GM18499 (cell line): ENCODE data around the gene DOC2A.

ENCODE experiments used
- ATAC-seq: cut with Tn5 transposase; IDR thresholded peaks from one replicate; pipeline ENCODE4 v1.9.1; 2021; ENCODE audit warnings: moderate number of reproducible peaks; ENCODE audit not compliant: insufficient read depth, unreplicated experiment

The DOC2A gene

DNA sequence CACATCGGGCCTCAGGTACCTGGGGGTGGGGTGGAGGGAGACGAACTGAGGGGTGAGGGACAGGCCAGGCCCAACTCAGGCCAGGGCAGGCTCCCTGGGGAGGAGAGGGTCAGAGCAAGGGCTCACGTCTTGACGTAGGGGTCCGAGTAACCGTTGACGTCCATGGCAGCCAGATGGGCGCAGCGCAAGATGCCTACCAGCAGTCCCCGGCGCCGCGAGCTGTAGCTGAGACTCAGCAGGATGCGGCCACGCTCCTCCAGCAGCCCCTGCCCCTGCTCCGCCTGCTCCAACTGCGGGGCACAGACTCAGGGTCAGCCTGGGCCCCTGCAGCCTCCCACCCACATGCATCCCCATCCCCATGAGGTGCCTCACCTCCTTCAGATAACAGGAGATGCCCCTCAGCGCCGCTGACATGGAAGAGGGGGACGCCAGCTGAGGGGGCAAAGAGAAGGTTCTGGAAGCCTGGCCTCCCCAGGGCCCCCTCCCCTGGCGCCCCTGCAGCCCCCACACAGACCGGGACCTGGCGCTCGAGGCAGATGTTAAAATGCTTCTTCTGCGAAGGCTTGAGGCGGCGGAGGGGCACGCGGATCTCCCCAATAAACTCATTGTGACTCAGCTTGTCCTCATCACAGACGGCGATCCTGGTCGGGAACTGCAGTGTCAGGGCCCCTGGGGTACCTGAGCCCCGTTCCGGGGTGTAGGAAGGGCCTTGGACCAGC is 4.0 kb downstream of the DOC2A start:
- ATAC-seq = no peak

DNA sequence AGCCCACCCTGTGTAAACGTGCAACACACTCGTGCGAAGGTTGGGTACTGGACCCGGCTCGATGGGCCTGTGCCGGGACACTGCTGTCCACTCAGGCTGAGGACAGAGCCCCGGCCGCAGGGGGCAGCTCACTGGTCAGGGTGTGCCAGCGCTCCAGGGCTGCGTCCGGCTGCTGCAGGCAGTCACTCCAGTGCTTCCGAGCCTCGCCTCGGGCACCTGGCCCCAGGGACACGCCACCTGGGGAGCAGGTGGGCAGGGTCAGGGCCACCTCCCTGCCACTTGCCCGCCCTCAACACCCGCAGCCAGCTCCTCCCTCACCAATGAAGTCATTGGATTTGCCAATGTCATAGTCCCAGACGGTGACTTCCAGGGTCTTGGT is 4.7 kb downstream of the DOC2A start:
- ATAC-seq = no peak

DNA sequence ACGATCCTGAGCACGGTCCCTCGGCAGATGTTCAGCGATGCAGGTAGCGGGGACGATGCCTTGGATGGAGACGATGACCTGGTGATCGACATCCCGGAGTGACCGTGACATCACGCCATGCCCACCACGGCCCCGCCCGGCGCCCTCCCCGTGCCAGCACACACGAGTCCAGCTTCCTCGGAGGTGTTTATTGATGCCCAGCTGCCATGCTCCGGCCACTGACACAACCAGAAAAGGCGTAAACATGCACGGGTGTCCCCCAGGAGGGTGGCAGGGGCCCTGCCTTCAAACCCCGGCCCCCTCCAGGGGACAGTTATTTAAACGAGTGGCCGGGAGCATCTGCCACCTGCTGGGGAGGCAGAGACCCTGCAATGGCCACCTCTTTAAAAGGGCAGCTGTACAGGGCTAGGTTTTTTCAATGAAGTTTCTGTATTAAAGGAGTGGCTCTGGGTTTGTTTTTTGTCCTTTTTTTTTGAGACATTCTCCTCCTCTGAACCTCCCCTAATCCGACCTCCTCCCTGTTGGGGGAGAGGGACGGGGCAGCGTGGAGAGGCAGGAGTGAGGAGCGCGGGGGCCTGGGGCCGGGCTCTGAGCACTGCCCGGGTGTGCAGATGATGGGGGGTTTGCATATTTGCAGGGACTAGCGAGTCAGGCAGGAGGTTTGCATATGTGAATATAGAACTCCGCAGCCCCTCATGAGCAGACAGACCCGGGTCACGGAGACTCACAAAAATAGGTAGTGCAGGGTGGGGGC is 5.3 kb downstream of the DOC2A start:
- no peak for ATAC-seq

DNA sequence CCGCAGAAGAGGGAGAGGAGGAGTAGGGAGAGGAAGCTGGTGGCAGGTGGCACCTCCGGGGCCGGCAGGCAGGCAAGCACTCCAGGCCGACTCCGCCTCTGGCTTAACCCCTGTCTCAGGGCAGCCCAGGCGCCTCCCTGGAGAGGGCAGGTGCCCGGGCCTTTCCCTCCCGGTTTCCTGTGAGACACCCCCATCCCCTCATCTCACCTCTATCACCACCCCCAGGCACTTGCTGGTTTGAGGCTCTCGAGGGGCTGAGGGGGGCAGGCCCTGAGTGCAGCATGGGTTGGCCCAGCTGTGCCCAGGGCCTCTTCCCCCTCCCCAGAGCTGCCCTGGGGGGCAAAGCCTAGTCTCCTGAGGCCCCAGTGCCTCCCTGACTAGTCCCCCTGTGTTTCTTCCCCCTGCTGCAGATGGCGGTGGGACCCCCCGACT is 6.0 kb downstream of the DOC2A start:
- ATAC-seq = no peak

DNA sequence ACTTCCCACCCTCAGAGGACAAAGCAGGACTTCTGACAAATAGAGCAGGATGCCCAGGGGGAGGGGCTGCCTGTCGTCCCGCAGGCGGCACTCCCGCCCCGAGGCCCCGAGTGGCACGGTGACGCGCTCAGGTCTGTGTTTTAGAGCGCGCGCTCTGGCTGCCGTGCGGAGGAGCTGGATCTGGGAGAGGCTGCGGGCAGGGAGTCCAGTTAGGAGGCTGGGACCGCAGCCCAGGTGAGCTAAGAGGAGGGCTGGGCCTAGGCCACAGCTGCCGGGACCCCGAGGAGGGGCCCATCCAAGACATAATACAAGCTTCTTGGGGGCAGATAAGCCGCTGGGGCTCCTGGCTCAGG is 6.4 kb downstream of the DOC2A start:
- no peak for ATAC-seq

DNA sequence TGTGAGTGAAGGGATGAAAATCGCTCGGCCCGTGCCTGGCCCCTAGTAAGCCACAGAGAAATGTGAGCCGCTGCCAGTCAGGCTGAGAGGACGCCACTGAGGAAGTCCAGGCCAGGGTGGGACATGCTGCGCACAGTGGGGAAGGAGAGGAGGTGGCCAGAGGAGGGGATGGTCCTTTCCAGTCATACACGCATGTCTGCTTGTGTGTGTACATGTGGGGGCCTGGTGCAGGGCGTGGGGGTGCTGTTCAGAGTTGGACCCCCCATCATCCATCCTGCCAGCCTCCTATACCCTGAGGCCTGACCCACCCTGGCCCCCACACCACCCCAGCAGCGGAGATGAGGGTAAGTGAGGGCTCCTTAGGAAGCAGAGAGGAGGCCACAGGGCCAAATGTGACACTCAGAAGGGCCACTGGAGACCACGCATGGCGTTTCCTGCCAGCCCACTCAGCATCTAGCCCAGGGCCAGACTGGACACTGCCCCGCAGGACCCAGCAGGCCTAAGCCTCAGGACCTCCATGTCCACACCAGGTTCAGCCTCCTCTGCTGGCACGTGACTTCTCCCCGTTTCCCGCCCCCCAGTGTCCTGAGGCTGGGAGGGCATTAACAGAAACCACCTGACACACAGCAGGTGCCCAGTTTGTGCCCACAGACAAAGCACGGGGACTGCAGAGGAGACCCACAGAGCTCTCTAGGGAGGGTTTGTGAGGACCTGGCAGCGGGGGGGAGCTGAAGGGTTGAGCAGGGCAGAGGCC is 7.0 kb downstream of the DOC2A start:
- no peak for ATAC-seq

DNA sequence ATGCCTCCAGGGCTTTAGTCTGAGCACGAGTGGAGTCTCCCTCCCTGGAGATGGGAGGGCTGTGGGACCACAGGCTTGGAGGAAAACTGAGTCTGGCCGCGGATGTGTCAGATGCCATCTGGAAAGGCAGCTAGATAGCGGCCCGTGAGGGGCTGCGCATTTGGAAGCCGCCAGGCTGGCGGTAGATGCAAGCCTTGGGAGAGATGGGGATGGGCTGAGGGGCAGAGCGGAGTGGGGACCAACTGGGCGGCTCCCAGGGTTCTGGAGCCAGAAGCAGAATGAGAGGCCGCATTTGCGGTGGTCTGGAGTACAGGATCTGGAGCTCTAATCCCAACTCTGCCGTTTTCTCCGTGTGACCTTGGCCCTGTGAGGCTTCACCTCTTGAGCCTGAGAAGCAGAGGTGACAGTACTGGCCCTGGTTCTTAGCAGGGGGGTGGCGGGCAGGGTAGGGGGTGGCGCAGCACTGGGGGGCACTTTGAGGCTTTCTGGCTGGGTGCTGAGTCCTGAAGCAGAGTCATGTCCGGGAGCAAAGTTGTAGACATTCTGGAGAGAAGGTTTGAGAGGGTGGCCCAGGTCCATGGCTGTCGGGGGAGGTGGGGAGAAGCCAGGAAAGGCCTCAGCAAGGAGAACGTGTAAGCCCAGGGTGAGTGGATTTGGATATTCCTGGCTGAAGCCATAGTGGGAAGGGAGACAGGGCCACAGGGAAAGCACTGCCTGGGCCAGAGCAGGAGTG is 8.0 kb downstream of the DOC2A start:
- no peak for ATAC-seq

DNA sequence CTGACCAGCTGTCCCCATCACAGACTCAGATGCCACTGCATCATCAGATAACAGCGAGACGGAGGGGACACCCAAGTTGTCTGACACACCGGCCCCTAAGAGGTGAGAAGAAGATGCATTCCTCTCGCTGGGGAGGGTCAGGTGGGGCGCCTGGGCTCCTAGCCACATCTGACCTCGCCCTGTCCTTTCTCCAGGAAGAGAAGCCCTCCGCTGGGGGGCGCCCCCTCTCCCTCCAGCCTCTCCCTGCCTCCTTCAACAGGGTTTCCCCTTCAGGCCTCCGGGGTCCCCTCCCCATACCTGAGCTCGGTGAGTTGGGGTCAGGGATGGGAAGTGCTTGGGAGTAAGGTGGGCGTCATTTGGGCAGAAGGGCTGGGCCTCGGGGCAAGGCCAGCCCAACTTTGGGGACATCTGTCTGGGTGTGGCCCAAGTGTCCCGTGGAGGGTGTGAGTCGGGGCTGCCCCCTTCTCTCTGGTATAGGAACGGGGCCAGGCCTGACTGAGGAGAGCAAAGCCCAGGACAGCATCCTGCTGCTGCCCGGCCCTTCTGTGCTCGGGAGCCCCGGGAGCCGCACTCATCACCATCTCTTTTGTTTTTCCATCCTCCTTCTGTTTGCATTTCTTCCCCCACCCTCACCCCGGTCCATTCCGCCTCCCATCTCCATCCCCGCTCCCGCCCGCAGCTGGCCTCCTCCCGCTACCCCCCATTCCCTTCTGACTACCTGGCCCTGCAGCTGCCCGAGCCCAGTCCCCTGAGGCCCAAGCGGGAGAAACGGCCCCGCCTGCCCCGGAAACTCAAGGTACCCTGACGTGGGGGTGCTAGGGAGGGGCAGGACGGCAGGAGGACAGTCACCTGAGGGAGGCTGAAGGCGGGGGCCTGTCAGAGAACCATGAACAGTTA is 9.8 kb downstream of the DOC2A start:
- ATAC-seq = no peak

DNA sequence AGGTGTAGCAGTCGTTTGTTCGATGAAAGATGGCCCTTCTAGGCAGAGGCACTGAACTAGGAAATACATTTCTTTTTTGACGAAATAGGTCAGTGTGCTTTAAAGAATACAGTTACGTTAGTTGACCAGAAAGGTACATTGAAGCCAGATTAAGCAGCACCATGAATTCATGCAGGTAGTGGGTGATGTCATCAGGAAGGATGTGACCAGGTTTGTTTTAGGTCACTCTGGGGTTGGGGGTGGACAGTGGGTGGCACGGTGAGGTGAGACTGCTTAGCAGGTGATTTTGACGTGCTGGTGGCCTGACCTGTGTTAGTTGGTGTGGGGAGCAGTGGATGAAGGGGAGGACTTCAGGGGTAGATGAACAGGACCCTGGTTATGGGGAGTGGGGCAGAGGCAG is 11.2 kb downstream of the DOC2A start:
- no peak for ATAC-seq

DNA sequence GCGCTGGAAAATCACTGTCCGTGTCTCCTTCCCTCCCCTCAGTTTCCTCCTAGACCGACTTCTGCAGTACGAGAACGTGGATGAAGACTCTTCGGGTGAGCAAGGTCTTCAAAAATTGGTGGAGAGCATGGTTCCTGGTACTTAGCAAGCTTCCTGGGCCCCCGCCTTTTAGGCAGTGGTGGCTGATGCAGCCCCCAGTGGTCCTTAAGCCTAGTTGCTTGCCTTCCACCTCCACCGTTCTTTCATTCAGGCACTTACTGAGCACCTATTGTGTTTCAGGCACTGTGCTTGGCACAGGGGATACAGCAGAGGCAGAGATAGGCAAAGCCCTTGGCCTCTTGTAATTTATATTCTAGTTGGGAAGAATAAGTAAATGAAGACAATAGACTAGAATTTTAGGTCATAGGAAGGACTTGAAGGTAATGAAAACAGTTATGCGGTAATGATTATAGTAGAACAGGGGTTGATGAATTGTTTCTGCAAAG is 14.0 kb downstream of the DOC2A start:
- no peak for ATAC-seq

DNA sequence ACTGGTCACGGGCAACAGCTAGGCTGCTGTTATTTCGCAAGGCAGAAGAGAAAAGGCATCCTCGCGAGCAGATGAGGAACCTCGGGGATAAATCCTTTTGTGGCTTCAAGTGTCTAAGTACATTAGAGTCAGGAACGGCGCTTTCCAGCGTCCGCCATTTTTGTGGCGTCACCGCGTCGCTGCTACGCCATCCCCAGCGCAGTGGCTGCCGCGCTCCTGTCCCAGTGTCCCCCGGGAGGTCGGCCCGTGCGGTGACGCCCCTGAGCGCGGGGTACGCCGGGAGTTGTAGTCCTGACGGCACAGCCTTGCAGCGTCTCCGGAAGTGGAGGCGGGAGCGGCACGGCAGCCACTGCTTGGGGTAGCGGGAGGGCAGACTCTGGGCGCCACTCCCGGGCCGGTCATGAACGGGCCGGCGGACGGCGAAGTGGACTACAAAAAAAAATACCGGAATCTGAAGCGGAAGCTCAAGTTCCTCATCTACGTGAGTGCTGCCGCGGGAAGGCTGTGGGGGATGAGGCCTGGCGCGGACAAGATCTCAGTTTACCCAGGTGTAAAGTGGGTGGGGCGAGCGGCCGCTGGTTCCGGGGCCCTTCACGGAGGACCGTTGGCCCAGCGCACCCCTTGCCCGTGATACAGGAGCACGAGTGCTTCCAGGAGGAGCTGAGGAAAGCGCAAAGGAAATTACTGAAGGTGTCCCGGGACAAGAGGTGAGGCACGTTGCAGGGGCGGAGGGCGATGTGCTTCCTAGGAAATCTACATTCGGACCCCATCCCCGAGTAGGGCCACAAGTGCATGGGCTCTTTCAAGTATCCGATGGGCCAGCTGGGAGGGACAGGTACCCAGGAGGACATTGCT is 14.7 kb downstream of the DOC2A start, which contains the start of gene INO80E:
Gene INO80E, plus strand, starts transcription at position 331 of the 855 bp plus-strand sequence. Its CDS starts 70 bp downstream, at position 401.
- peak; percentile 61 for ATAC-seq

DNA sequence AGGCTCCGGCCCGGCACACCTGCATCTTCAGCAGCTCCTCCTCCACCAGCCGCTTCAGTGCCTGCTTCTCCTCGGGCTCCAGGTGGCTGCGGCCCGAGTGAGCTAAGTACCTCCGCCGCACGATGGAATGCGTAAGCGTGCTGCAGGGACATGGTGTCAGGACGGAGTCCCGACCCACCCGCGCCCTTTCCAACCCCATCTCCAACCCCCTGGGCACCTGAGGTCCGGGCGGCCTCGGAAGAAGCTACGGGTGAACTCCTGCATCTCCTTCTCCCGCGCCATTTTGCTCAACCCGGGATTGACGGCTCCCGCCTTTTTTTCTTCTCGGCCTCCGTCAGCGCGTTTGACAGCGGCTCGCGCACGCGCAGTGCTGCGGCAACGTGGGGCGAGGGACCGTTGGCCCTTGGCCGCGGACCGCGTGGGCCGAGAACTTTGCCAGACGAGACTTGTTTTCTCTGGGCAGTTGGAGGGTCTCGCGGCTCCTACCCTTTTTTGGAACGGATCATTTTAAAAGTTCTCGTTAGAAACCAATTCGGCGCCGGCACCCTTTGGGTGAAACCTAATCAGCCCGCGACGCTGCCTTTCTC is 15.4 kb downstream of the DOC2A start, which contains the start of gene HIRIP3:
Gene HIRIP3, minus strand, starts transcription at position 294 of the 587 bp plus-strand sequence. Its CDS starts 12 bp downstream, at position 282.
- peak; percentile 25 for ATAC-seq

DNA sequence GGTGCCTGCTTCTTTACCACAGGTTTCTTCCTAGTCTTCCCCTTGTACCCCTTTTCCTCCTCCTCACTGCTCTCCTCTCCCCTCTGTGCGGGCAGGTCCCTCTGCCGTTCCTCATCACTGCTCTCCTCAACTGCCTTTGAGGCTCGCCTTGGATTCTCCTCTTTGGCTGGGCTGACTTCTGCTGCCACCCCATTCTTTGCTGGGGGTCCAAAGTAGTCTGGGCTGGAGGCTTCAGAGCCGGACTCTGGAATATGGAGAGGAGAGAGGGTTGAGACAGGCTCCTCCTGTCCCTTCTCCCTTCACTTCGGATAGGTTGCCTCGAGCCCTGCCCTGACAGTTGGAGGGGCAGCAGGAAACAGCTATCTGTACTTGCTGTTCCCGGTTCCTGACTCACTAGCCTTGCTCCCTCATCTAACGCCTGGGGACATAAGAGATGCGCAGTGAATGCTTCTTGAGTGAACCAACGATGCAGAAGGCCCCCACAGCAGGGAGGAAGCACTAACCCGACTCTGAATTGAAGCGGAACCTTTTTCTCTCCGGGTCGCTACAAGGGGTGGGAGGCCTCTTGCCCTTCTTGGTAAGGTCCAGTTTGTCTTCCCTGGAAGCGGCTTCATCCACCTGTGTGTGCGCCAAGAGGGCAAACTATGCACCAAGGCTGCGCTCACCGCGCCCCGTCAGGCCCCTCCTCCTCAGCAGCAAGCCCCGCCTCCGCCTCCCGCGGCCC is 16.1 kb downstream of the DOC2A start:
- no peak for ATAC-seq

DNA sequence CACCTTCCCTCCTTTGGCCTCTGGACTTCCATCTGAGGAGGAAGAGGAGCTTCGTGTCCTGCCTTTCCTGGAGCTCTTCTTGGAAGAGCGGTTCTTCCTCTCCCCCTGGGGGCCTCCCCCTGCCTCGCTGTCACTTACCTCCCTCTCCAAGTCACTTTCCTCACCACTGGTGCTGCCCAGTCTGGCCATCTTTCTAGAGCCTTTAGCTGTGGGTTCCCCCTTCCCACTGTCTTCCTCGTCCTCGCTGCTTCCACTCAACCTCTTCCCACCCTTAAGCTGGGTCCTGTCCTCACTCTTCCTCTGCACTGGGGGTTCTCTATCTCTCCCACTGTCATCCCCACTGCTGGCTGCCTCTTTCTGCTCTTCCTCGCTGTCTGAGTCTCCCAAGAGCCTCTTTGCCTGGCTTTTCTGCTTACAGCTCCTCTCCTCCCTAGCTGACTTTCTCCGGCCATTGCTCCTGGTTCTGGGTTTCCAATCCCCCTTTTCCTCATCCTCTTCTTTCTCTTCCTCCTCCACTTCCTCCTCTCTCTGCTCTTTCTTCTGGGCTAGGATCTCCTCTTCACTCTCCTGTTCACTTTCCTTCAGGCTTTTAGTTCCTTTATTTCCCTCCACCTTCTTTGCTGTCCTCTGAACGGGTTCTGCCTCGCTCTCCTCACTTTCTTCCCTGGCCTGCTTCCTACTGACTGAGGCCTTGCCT is 16.8 kb downstream of the DOC2A start:
- ATAC-seq = no peak

DNA sequence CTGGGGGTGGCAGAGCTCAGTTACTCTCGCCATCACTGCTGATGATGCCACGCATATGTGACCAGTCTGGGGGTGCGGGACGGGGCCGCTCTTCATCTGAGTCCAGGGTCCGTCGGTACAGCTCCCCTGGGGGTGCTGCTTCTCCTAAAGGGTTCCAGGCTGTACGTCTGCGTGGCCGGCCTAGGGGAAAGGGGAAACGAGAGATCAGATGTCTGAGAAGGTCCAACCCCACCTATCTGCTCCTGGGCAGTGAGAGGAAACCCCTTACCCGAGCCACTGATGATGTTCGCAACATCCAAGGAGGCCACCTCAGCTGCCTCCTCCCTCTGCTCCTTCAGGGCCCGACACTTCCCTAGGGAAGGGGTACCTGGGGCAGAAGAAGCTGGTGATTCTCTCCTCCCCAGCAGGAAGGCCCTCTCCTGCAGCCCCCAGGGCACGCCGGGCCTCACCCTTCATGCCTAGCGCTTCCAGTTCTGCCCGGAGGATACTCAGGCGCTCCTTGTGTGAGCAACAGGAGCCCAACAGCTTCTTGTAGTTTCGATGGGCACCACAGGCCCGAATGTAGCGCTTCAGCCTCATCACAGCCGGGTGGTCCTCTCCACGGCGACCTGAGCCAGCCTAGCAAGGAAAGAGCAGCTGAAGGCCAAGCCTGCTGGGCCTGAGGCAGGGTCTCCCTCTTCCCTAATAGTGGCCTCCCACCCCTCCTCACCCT is 17.5 kb downstream of the DOC2A start:
- ATAC-seq = no peak

DNA sequence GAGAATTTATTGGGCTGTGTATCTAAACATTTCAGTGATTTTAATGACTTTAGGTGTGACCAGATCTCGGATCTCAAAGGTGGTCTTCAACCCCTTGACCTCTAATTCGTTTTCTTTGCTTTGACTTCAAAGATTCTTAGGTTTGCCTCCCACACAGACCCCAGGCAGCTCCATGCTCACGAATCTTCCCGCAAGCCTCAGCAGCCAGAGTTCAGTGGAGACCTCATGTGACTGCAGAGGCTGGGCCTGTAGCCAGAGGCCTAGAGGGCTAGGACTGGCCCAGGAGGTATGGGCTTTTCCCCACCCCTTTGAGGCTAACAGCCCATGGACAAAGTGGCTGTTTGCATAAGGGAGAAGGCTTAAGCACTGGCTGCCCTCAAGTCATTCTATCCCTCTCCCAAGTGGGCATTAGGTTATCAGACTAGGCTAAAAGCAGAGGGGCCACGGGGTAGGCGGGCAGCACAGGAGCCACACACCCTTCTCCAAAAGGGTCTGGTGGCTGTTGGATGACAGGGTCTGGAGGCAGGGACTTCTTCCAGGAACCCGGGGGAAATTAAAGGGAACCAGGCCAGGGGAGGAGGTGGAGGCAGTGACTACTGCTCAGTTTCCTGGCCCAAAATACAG is 18.4 kb downstream of the DOC2A start:
- ATAC-seq = no peak
